ENCODE data around the gene DLEC1. TPM values are rescaled to one million over a fixed set of nuclear protein-coding genes. Genes with fewer than 3 reads are reported as not detected.

DLEC1 gene
- total and polyA plus RNA-seq, 2 experiments from 2014 or later, result 0.31 to 0.66 TPM

- H3K4me1 Mint-ChIP-seq, result peaks cover 4% of the 10 kb centered on the region; the same call in 1 of the 3 replicates
- H3K27me3 Mint-ChIP-seq (ENCODE audit: insufficient read depth, low read depth, poor library complexity), result peaks cover 3% of the 10 kb centered on the region
- H3K27ac ChIP-seq (ENCODE audit: low read depth), result no peak overlapping the region
- no peaks in the 10 kb centered on the region for H3K27me3 ChIP-seq (ENCODE audit: insufficient read depth)
- H3K4me2 ChIP-seq, result no peak overlapping the region
- H3K36me3 ChIP-seq (ENCODE audit: insufficient read depth), result no peaks in the 10 kb centered on the region
- H3F3A ChIP-seq (replicated peaks; ENCODE audit: low read depth), result no peaks in the 10 kb centered on the region
- no peak overlapping the region for H3K27ac Mint-ChIP-seq
- H3K9me2 ChIP-seq (ENCODE audit: insufficient read depth), result peaks cover 10% of the 10 kb centered on the region
- H3K4me1 ChIP-seq (ENCODE audit: insufficient read depth), result no peaks in the 10 kb centered on the region
- H3K36me3 Mint-ChIP-seq (ENCODE audit: low read depth), result no peaks in the 10 kb centered on the region
- H4K20me1 ChIP-seq (replicated peaks; ENCODE audit: insufficient read depth), result no peaks in the 10 kb centered on the region
- TF ChIP-seq ETS1 (IDR thresholded peaks at IDR 0.05), result no peak
- no peak for TF ChIP-seq EZH2phosphoT487 (IDR thresholded peaks at IDR 0.05; ENCODE audit: unreplicated experiment)
- TF ChIP-seq NANOG (IDR thresholded peaks at IDR 0.05; ENCODE audit: borderline replicate concordance), result no peak
- no peak for TF ChIP-seq EZH2 (IDR thresholded peaks at IDR 0.05; ENCODE audit: low read depth, unreplicated experiment)
- TF ChIP-seq REST (IDR thresholded peaks at IDR 0.05; ENCODE audit: unreplicated experiment), result no peak
- no peak for TF ChIP-seq JUNB (IDR thresholded peaks at IDR 0.05; ENCODE audit: unreplicated experiment)
- TF ChIP-seq STAT1 (IDR thresholded peaks at IDR 0.05; ENCODE audit: unreplicated experiment), result no peak
- TF ChIP-seq CTCF (conservative IDR thresholded peaks at IDR 0.05; ENCODE audit: low read depth in 2 of 2), result no peak
- TF ChIP-seq POLR2AphosphoS5 (IDR thresholded peaks at IDR 0.05; ENCODE audit: low read depth), result no peak
- TF ChIP-seq ZNF462 (CRISPR knock-in tag; IDR thresholded peaks at IDR 0.05), result no peak
- no peak for TF ChIP-seq ZNF114 (CRISPR knock-in tag; IDR thresholded peaks at IDR 0.05)
- no peak for TF ChIP-seq ZNF331 (CRISPR knock-in tag; IDR thresholded peaks at IDR 0.05; ENCODE audit: low read depth)
- TF ChIP-seq CREB1 (CRISPR knock-in tag; IDR thresholded peaks at IDR 0.05; ENCODE audit: low read depth), result no peak
- peaks cover 6% of the 10 kb centered on the region; the same call in 1 of the 3 replicates for H3K9me3 Mint-ChIP-seq
- H3K4me3 ChIP-seq, result no peak overlapping the region
- no peak for DNase-seq (ENCODE audit: low spot score)
- no peak for ATAC-seq
- H3K4me3 Mint-ChIP-seq, result no peak overlapping the region
- no peak overlapping the region for H2AFZ ChIP-seq
- H3K79me2 ChIP-seq (replicated peaks; ENCODE audit: insufficient read depth), result no peaks in the 10 kb centered on the region
These were observed 110.7 kb downstream of the DLEC1 start for GRCh38 chr3:38149708-38150107.

Measured in GM23338 (cell line).